T-helper 1 cell treated with Interleukin-12 subunit alpha and Interleukin-12 subunit beta and Interleukin-4 antibody, amounts not matched to agents 30 μg/mL and 1 μg/mL, for 36 hours (primary cell): ENCODE measurements around the gene GUCA1A.
"Not testable (repeated sequence)": the region's sequence is repeated elsewhere in the genome, so short reads cannot be mapped to it uniquely, and the experiment has no call there.

Experiments
- H3K27ac Mint-ChIP-seq: one replicate; pipeline ENCODE4 v1.8.0; 2021; ENCODE audit warnings: mild to moderate bottlenecking, mixed read lengths
- H3K27me3 Mint-ChIP-seq: one replicate; pipeline ENCODE4 v1.8.0; 2021; ENCODE audit warnings: low read depth, mixed read lengths
- H3K36me3 Mint-ChIP-seq: one replicate; pipeline ENCODE4 v1.8.0; 2021; ENCODE audit warnings: low read depth, mixed read lengths
- H3K4me1 Mint-ChIP-seq: one replicate; pipeline ENCODE4 v1.8.0; 2021; ENCODE audit warnings: low read depth, mixed read lengths
- H3K4me3 Mint-ChIP-seq: one replicate; pipeline ENCODE4 v1.8.0; 2021; ENCODE audit warnings: mild to moderate bottlenecking, moderate library complexity, mixed read lengths
- H3K9me3 Mint-ChIP-seq: one replicate; pipeline ENCODE4 v1.8.0; 2021; ENCODE audit warnings: mixed read lengths

GUCA1A gene

DNA sequence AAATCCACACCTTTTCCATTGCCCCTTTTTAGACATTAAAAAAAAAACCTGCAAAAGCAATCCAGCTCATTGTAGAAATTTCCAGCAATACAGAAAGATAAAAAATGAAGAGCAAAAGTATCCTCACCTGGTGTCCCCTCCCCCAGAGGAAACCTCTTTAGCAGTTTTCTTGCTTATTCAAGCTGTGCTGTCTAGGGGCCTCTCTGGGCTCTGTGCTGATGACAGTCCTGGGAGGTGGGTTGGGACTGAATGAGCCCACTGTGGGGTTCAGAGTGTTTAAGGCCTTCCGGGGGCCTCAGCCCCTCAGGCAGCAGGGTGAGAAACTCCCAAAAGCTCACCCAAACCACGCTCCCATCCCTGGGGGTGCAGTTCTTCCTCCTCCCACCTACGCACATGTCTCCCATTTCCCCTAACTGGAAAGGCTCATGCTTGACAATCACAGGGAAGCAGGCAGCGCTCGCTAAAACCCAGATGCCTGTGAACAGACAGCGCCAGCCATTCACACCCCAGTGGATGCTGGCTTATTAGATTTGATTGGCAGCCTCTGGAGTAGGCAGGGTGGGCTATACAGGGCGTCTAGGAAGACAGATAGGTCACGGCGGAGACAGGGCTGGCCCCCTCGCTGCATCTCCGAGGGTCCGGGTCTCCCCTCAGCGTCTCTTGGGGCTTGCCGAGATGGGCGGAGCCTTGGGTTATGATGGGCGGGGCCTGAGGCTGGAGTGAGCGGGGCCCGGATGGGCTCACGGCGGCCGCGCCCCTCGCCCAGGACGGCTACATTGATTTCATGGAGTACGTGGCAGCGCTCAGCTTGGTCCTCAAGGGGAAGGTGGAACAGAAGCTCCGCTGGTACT, 4.6 kb downstream of the GUCA1A start:
- Mint-ChIP-seq H3K4me3 (no peak overlapping the region), H3K27me3 (no peaks in the 10 kb centered on the region), H3K36me3 (no peaks in the 10 kb centered on the region), H3K9me3 (no peaks in the 10 kb centered on the region), H3K27ac (no peak overlapping the region), H3K4me1 (no peaks in the 10 kb centered on the region)

DNA sequence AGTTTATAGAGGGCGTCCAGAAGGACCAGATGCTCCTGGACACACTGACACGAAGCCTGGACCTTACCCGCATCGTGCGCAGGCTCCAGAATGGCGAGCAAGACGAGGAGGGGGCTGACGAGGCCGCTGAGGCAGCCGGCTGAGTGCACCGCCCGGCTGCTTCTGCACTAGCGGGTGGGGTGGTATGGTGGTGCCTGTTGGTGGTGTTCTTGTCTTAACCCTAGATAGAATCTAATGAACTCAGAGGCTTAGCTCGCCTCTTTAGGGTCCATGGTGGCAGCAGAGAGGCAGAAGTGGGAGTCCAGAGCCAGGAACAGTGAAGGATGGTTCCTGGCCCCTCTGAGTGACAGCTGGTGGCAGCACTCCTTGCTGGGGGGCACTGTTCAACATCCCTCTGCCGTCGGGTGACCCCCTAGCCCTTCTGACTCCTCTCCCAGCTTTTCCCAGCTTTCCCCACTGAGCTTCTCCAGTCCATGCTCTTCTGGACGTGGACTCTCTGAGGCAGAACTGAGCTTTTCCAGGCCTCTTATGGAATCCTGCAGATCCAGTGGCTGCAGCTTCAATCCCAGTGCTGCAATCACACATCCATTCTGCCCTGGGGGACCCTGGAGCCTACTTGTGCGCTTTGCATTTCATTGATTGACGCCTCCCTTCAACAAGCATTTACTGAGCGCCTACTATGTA, 6.2 kb downstream of the GUCA1A start:
- H3K9me3 Mint-ChIP-seq = no peaks in the 10 kb centered on the region
- H3K36me3 Mint-ChIP-seq = no peaks in the 10 kb centered on the region
- H3K27me3 Mint-ChIP-seq = no peaks in the 10 kb centered on the region
- no peak overlapping the region for H3K27ac Mint-ChIP-seq
- no peaks in the 10 kb centered on the region for H3K4me1 Mint-ChIP-seq
- no peak overlapping the region for H3K4me3 Mint-ChIP-seq

DNA sequence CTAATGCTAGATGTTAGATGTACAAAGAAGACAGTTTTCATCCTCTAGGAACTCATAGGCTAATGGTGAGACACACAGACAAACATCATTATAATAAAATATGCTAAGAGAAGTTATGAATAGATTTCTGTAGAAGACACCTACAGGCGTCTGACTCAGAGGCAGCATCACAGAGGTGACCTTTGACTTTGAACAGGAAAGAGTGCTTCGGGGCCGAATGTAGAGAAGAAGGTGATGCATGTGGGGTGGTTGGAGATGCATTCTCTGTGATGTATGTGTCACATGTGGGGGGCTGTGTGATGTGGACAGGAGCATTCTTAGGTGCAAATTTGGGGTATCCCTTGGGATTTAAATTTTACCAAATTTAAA, 6.8 kb downstream of the GUCA1A start:
- Mint-ChIP-seq H3K27ac (no peak overlapping the region), H3K4me1 (no peaks in the 10 kb centered on the region), H3K27me3 (no peaks in the 10 kb centered on the region), H3K4me3 (no peak overlapping the region), H3K9me3 (no peaks in the 10 kb centered on the region), H3K36me3 (no peaks in the 10 kb centered on the region)

DNA sequence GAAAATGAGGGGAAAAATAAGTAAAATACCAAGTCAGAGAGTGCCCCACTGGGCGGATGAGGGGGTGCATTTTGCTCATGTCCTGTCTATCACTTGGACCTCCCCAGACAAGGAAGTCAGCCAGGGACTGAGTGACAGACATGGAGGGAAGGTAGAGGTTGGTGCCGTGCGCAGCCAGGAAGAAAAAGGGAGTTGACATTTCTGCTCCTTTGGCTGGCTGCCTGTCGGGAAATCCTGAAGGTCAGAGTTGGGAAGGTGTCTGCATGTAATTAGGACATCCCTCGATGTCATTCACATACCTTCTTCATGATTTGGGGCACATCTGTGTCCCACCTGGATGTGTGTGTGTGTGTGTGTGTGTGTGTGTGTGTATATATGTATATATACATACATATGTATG, 8.9 kb downstream of the GUCA1A start:
- H3K27me3 Mint-ChIP-seq = no peaks in the 10 kb centered on the region
- H3K4me3 Mint-ChIP-seq = no peak overlapping the region
- H3K4me1 Mint-ChIP-seq = no peaks in the 10 kb centered on the region
- no peaks in the 10 kb centered on the region for H3K9me3 Mint-ChIP-seq
- no peaks in the 10 kb centered on the region for H3K36me3 Mint-ChIP-seq
- H3K27ac Mint-ChIP-seq = no peak overlapping the region

DNA sequence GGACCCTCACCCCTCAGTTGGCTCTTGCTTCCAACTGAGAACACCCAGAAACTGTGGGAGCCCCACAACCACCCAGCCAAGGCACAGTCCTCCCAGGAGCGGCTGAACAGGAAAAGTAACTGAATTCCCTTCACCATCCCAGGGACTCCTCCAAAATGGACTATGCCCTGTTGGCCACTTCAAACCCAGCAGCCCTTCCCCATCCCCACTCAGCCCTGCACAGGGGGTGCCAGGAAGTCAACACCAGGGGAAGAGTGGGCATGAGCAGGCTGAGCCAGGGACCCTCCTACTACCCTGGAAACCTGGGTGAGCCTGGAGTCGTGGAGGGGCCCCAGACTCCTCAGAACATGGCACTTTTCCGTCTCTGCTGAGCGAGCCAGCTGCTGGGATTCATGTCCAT, 11.3 kb downstream of the GUCA1A start:
- Mint-ChIP-seq H3K36me3 (no peaks in the 10 kb centered on the region), H3K4me3 (no peak overlapping the region), H3K9me3 (no peaks in the 10 kb centered on the region), H3K27me3 (no peaks in the 10 kb centered on the region), H3K27ac (no peak overlapping the region), H3K4me1 (no peaks in the 10 kb centered on the region)

DNA sequence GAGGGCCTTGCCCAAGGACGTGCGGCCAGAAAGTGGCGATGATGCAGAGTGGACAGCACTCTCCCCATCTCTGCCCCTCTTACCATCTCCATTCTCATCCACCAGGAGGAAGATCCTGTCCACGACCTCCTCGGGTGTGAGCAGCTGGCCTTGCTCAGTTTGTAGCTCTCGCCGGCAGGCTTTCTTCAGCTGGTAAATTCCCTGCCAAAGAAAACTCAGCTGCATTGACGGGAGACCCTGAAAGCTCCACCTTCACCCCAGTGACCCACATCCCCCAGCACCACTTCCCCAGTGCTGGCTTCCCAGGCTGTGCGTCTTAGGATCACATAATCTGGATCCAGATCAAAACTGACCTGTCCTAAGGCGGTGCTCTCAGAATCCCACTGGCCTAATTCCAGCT, 12.4 kb downstream of the GUCA1A start:
- no peaks in the 10 kb centered on the region for H3K4me1 Mint-ChIP-seq

DNA sequence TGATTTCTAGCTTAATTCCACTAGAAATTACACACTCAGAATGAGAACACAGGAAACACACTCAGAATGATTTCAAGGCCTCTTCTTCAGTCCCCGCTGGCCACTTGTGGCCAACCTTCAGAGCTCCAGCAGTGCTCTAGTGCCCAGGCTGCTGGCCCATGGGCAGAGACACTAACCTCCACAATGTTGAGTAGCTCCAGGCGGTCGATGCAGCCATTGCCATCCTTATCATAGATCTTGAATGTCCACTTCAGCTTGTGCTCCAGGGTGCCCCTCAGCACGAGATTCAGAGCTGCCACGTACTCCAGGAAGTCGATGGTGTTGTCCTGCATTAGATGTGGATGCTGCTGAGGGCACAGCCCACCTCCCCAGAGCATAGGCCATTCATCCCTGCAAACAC, 15.2 kb downstream of the GUCA1A start:
- H3K4me3 Mint-ChIP-seq = no peak overlapping the region
- H3K27ac Mint-ChIP-seq = no peak overlapping the region
- no peaks in the 10 kb centered on the region for H3K9me3 Mint-ChIP-seq
- H3K4me1 Mint-ChIP-seq = no peaks in the 10 kb centered on the region
- H3K36me3 Mint-ChIP-seq = no peaks in the 10 kb centered on the region
- no peaks in the 10 kb centered on the region for H3K27me3 Mint-ChIP-seq

More for the DNA sequence above, 12.4 kb downstream of the GUCA1A start:
- no peak overlapping the region for H3K4me3 Mint-ChIP-seq
- H3K36me3 Mint-ChIP-seq = no peaks in the 10 kb centered on the region
- no peaks in the 10 kb centered on the region for H3K27me3 Mint-ChIP-seq
- no peak overlapping the region for H3K27ac Mint-ChIP-seq
- H3K9me3 Mint-ChIP-seq = no peaks in the 10 kb centered on the region

DNA sequence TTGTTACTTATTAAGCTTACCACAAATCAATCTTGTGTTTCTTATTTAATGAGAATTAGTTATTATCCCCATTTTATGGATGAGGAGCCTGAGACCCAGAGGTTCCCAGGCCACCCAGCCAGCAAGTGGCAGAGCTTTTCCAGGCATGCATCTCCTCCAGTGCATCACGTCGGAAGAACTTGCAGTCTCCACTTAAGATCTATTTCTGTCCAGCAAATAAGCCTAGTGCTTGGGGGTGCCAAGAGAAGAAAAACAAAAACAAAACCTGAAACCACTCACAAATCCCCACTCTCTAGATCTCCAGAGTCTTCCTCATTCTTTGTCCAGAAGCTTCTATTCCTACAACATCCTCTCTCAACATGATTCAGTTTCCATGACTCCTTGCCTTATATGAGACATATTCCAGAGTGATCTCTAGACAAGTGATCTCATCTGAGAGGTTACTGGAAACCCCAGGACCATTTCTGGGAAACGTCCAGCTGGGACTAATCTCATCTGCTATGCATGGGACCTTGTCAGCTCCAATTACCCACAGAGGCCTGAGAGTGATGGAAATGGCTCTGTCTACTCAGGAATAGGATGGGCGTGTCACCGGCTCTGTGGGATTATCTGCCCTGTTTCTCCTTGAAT, 17.5 kb downstream of the GUCA1A start:
- H3K36me3 Mint-ChIP-seq = no peaks in the 10 kb centered on the region
- H3K4me1 Mint-ChIP-seq = no peaks in the 10 kb centered on the region
- H3K27ac Mint-ChIP-seq = no peak overlapping the region
- H3K27me3 Mint-ChIP-seq = no peaks in the 10 kb centered on the region
- H3K9me3 Mint-ChIP-seq = no peaks in the 10 kb centered on the region
- no peak overlapping the region for H3K4me3 Mint-ChIP-seq

DNA sequence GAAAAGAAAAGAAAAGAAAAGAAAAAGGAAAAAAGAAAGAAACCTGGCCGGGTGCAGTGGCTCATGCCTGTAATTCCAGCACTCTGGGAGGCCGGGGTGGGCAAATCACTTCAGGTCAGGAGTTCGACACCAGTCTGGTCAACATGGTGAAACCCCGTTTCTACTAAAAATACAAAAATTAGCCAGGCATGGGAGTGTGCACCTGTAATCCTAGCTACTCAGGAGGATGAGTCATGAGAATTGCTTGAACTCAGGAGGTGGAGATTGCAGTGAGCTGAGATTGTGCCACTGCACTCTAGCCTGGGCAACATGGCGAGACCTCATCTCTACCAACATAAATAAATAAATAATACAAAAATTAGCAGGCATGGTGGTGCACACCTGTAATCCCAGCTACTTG, 19.2 kb downstream of the GUCA1A start:
- not testable (repeated sequence) for H3K27me3 Mint-ChIP-seq, H3K36me3 Mint-ChIP-seq, H3K4me1 Mint-ChIP-seq, H3K4me3 Mint-ChIP-seq, H3K9me3 Mint-ChIP-seq, H3K27ac Mint-ChIP-seq

DNA sequence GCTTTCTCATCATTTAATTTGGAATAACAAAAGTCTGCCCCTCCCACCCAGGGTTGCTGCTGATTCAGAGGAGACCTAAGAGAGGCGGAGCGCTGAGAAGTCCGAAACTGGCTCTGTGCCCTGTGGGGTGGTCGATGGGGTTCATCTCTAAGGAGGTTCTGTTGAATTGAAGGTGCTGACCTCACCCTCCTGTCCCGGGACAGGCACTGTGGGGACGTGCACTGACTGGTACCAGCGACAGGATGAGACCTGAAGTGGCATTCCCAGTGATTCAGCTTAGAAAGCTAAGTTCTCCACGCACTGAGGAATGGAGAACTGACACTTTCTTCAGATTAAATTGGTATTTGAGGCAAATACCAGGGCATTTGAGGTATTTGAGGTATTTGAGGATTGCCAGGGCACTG, 20.3 kb downstream of the GUCA1A start:
- Mint-ChIP-seq H3K4me3 (no peak overlapping the region), H3K27ac (no peak overlapping the region), H3K27me3 (no peaks in the 10 kb centered on the region), H3K4me1 (no peaks in the 10 kb centered on the region), H3K9me3 (no peaks in the 10 kb centered on the region), H3K36me3 (no peaks in the 10 kb centered on the region)

DNA sequence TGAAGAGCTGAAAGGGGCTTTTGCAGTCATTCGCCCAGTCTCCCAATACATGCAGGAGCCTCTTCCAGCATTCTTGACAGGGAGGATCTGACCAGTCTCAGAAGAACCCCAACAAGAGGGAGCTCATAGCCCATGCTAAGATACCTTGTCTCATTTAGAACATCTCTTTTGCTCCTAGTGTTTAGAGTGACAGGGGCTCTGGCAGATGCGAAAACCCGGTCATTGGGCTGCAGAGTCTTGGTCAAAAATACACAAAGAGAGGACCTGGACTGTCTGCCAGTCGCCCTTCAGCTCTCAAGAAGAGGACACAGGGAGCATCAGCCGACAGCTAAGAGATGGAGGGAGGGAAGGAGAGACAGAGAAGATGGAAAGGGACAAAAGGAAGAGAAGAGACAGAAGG, 20.9 kb downstream of the GUCA1A start:
- H3K27ac Mint-ChIP-seq = no peak overlapping the region
- no peaks in the 10 kb centered on the region for H3K9me3 Mint-ChIP-seq
- H3K4me1 Mint-ChIP-seq = no peaks in the 10 kb centered on the region
- H3K4me3 Mint-ChIP-seq = no peak overlapping the region
- no peaks in the 10 kb centered on the region for H3K27me3 Mint-ChIP-seq
- H3K36me3 Mint-ChIP-seq = no peaks in the 10 kb centered on the region

DNA sequence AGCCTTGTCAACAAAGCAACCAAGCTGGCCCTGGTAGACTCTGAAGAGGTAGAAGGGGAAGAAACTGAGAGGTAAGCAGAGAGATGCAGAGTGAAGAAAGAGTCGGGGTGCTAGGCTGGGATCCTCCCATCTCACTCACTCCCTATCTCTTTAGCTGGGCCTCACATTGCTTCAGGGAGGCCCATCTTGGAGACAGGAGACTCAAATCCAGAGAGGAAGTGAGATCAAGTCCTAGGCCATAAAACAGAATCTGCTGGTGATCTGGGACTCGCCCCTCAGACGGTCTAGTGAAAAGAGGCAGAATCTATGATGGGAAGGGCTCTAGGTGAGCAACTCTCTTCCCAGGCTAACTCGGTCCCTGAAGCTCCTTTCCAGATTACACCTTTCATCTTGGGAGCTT, 22.3 kb downstream of the GUCA1A start:
- Mint-ChIP-seq H3K36me3 (peaks cover 6% of the 10 kb centered on the region), H3K9me3 (no peaks in the 10 kb centered on the region), H3K27me3 (no peaks in the 10 kb centered on the region), H3K27ac (no peak overlapping the region), H3K4me3 (no peak overlapping the region), H3K4me1 (peaks cover 2% of the 10 kb centered on the region)

DNA sequence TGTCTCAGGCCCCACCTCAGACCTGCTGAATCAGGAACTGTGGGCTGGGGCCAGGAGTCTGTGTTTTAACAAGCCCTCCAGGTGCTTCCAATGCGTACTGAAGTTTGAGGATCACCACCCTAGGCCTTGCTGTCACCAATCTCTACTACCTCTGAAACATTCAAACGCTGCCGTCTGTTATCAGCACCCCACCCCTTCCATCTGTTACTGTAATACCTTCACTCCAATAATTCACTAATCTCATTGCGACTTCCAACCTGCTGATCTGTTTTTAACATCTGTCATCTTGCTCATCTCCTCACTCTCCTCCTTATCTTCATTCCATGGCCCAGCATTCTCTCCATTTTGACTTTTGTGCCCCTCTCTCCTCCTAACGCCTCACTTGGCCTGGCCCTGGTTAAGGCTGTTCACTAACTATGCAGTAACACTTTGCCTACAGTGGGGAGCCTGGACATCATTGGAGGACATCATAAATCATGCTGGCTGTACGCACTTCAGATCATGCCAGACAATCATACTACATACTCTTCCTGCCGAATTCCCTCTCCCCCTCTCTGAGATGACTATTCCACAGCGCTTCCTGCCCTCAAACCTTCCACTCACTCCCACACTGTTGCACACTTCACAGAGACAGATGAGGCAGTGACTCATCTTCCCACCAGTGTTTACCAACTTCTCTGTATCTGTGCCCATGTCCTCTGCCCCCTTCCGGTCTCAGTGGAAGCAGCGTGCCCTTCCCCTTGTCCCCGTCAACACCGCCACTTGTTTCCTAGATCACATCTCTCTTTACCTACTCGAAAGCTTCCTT, 24.6 kb downstream of the GUCA1A start:
- H3K9me3 Mint-ChIP-seq = no peaks in the 10 kb centered on the region
- H3K27me3 Mint-ChIP-seq = no peaks in the 10 kb centered on the region
- H3K4me1 Mint-ChIP-seq = peaks cover 5% of the 10 kb centered on the region
- H3K27ac Mint-ChIP-seq = no peak overlapping the region
- H3K4me3 Mint-ChIP-seq = no peak overlapping the region
- peaks cover 8% of the 10 kb centered on the region for H3K36me3 Mint-ChIP-seq

DNA sequence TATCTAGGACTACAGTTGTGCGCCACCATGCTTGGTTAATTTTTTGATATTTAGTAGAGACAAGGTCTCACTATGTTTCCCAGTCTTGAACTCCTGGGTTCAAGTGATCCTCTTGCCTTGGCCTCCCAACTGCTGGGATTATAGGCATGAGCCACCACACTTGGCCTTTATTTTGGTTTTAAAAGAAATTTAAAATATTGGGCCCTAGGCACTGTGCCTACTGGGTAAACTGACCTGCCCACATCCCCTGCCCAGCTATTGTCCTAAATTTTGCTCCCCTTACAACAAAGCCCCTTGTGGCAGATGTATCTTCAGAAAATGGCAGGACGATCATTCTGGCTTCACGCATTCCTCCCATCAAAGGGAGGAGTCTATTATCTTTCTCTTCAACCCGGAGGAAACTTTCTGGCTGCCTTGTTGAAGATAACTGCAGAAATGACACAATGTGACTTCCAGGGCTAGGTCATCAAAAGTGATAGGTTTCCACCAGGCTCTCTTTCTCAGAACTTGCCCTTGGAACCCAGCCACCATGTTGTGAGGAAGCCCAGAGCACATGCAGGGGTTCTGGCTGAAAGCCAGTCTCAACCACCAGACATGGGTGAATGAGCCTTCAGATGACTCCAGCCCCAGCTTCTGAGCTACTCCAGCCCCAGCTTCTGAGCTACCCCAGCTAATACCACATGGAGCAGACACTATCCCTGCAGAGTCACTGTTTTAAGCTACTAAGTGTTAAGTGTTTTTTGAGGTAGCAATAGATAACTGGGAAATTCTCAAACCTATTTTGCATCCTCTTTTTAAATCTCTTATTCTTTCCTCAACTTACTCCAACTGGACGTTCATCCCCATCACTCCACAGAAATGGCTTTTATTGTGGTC, 26.2 kb downstream of the GUCA1A start:
- Mint-ChIP-seq H3K4me3 (no peak overlapping the region), H3K36me3 (peaks cover 8% of the 10 kb centered on the region), H3K9me3 (no peaks in the 10 kb centered on the region), H3K27ac (no peak overlapping the region), H3K27me3 (no peaks in the 10 kb centered on the region), H3K4me1 (peaks cover 5% of the 10 kb centered on the region)
